Measurements from ENCODE around the gene GLYR1. TPM values are rescaled to one million over a fixed set of nuclear protein-coding genes. Genes with fewer than 3 reads are reported as not detected.

Gene GLYR1
- total and polyA plus RNA-seq, 2 of the 4 experiments (the other 2 are of a cell fraction) = 26.0 to 54.2 TPM

DNA sequence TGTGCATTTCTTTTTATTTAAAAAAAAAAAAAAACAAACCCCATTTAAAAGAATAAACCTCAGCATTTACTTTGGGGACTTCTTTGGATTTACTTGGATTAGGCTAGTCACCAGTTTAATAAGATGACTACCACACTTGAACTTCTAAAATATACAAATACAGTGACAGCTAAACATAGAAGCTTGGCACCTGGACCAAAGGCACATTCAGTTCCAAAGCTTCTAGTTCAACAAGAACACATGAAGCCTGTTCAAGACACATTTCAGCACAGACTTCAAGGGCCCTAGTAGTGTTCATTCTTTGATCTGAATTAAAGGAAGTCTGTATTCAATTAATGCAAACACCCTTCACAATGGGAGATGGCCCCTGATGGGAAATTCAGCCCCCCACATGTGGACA lies 33.0 kb downstream of the GLYR1 start:
- H4K20me1 ChIP-seq (ENCODE audit: insufficient read depth, low read length) = no peaks in the 10 kb centered on the region
- H3K79me1 ChIP-seq (ENCODE audit: low read depth in 1 of 2, low read length in 2 of 2) = peaks cover 2 to 5% of the 10 kb centered on the region in 2 experiments; a peak in 1 of 4 replicates
- H2BK20ac ChIP-seq (ENCODE audit: low read depth, low read length) = no peak overlapping the region
- H3K14ac ChIP-seq (replicated peaks; ENCODE audit: low read depth, low read length) = no peak overlapping the region
- ChIA-PET POLR2A (ENCODE audit: unreplicated experiment) (interaction anchor here (0.6 kb wide), 1 partner anchor 18 kb away, joined by 13 read pairs; no protein-coding TSS in a partner anchor), CTCF (no interaction called here)
- no peak overlapping the region for H3K4me2 ChIP-seq (ENCODE audit: low read depth, low read length)
- H2AK5ac ChIP-seq (ENCODE audit: low read depth, low read length) = no peak overlapping the region
- no peak overlapping the region for H3K56ac ChIP-seq (ENCODE audit: extremely low read depth, insufficient read depth, low read length)
- ATAC-seq (ENCODE audit: low read depth) (peak; percentile 61), DNase-seq (no peak)
- H2BK15ac ChIP-seq (ENCODE audit: low read depth, low read length) = no peak overlapping the region
- H2BK5ac ChIP-seq (ENCODE audit: low read depth, low read length, poor library complexity, severe bottlenecking) = no peak overlapping the region
- no peaks in the 10 kb centered on the region for H3K9me3 ChIP-seq (ENCODE audit: control insufficient read depth, insufficient read depth, low read length)
- in situ Hi-C loops (cut with MboI; ENCODE audit: low sequenced_read_pairs) = no loop called here
- H2AFZ ChIP-seq (replicated peaks; ENCODE audit: low read length, poor library complexity) = no peak overlapping the region
- H3K27me3 ChIP-seq (ENCODE audit: control insufficient read depth, insufficient read depth, low read length) = no peaks in the 10 kb centered on the region
- H4K8ac ChIP-seq (ENCODE audit: low read depth in 2 of 2, low read length in 2 of 2) = no peak overlapping the region
- no peak overlapping the region for H4K91ac ChIP-seq (ENCODE audit: insufficient read depth, low read depth, low read length)
- no peak overlapping the region for H3K4me3 ChIP-seq (ENCODE audit: insufficient read depth, low read depth, low read length)
- dilution Hi-C loops (cut with HindIII; ENCODE audit: low sequenced_read_pairs, unreplicated experiment) = no loop called here
- no peak overlapping the region for H4K5ac ChIP-seq (ENCODE audit: low read depth, low read length)
- H3K36me3 ChIP-seq (ENCODE audit: control insufficient read depth, insufficient read depth, low read length) = peaks cover 52% of the 10 kb centered on the region
- H3K18ac ChIP-seq (ENCODE audit: low read depth, low read length) = no peak overlapping the region
- no peak overlapping the region for H2AK9ac ChIP-seq (replicated peaks; ENCODE audit: low read depth, low read length, poor library complexity)
- no peak overlapping the region for H3K4ac ChIP-seq (ENCODE audit: low read depth, low read length)
- no peak overlapping the region for H3K9ac ChIP-seq (ENCODE audit: low read depth, low read length)
- H3K4me1 ChIP-seq (ENCODE audit: control insufficient read depth, insufficient read depth, low read length) = peaks cover 8% of the 10 kb centered on the region; the same call in 1 of the 2 replicates
- intact Hi-C loops (cut with micrococcal nuclease) = no loop called here
- H2BK120ac ChIP-seq (ENCODE audit: low read depth, low read length) = no peak overlapping the region
- H3K27ac ChIP-seq (ENCODE audit: insufficient read depth, low read length) = no peak overlapping the region
- no peak overlapping the region for H3K23ac ChIP-seq (ENCODE audit: low read depth, low read length)
- TF ChIP-seq RCOR1 (IDR thresholded peaks at IDR 0.05; ENCODE audit: insufficient replicate concordance, low read length) (no peak), SMC3 (IDR thresholded peaks at IDR 0.05; ENCODE audit: low read depth, low read length) (no peak), NFE2L2 (IDR thresholded peaks at IDR 0.05; ENCODE audit: low read depth, low read length) (no peak), RAD21 (IDR thresholded peaks at IDR 0.05; ENCODE audit: low read length) (no peak), CEBPB (IDR thresholded peaks at IDR 0.05; ENCODE audit: low read depth, low read length) (no peak), RFX5 (IDR thresholded peaks at IDR 0.05; ENCODE audit: low read depth, low read length) (no peak), BHLHE40 (IDR thresholded peaks at IDR 0.05; ENCODE audit: low read depth, low read length) (no peak), CHD1 (IDR thresholded peaks at IDR 0.05; ENCODE audit: low read depth, low read length) (no peak), MAZ (IDR thresholded peaks at IDR 0.05; ENCODE audit: borderline replicate concordance, low read depth, low read length) (no peak), POLR2A (IDR thresholded peaks at IDR 0.05; ENCODE audit: low read depth, low read length) (no peak), MAFK (IDR thresholded peaks at IDR 0.05; ENCODE audit: low read depth, low read length) (no peak), MXI1 (IDR thresholded peaks at IDR 0.05; ENCODE audit: borderline replicate concordance, low read depth, low read length) (no peak), FOS (IDR thresholded peaks at IDR 0.05; ENCODE audit: low read depth, low read length) (no peak)
- TF ChIP-seq, protein P1, sequence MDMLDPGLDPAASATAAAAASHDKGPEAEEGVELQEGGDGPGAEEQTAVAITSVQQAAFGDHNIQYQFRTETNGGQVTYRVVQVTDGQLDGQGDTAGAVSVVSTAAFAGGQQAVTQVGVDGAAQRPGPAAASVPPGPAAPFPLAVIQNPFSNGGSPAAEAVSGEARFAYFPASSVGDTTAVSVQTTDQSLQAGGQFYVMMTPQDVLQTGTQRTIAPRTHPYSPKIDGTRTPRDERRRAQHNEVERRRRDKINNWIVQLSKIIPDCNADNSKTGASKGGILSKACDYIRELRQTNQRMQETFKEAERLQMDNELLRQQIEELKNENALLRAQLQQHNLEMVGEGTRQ (IDR thresholded peaks at IDR 0.05; ENCODE audit: low read depth, low read length) = no peak
- TF ChIP-seq, protein P2, sequence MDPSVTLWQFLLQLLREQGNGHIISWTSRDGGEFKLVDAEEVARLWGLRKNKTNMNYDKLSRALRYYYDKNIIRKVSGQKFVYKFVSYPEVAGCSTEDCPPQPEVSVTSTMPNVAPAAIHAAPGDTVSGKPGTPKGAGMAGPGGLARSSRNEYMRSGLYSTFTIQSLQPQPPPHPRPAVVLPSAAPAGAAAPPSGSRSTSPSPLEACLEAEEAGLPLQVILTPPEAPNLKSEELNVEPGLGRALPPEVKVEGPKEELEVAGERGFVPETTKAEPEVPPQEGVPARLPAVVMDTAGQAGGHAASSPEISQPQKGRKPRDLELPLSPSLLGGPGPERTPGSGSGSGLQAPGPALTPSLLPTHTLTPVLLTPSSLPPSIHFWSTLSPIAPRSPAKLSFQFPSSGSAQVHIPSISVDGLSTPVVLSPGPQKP (IDR thresholded peaks at IDR 0.05; ENCODE audit: borderline replicate concordance, low read depth, low read length) = no peak
- TF ChIP-seq, protein P3, sequence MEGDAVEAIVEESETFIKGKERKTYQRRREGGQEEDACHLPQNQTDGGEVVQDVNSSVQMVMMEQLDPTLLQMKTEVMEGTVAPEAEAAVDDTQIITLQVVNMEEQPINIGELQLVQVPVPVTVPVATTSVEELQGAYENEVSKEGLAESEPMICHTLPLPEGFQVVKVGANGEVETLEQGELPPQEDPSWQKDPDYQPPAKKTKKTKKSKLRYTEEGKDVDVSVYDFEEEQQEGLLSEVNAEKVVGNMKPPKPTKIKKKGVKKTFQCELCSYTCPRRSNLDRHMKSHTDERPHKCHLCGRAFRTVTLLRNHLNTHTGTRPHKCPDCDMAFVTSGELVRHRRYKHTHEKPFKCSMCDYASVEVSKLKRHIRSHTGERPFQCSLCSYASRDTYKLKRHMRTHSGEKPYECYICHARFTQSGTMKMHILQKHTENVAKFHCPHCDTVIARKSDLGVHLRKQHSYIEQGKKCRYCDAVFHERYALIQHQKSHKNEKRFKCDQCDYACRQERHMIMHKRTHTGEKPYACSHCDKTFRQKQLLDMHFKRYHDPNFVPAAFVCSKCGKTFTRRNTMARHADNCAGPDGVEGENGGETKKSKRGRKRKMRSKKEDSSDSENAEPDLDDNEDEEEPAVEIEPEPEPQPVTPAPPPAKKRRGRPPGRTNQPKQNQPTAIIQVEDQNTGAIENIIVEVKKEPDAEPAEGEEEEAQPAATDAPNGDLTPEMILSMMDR (conservative IDR thresholded peaks at IDR 0.05; ENCODE audit: low read depth, low read length) = no peak
- no peaks in the 10 kb centered on the region for H3K9me1 ChIP-seq (ENCODE audit: insufficient read depth, low read length)
- no TSS peak for BruUV-seq (replicated peaks)
